CD14-positive monocyte (primary cell): ENCODE results near the gene FNDC1. TPM values are rescaled to one million over a fixed set of nuclear protein-coding genes. Genes with fewer than 3 reads are reported as not detected.

Experiments
- DNase-seq, 3 donors: peaks; one replicate each; pipeline ENCODE4 v3.0.0-alpha.2; 2011 to 2022
- H2AFZ ChIP-seq: 2 replicates; pipeline ENCODE4 v1.6.0; 2012; ENCODE audit warnings: mild to moderate bottlenecking, low read depth, low read length, inconsistent platforms; ENCODE audit not compliant: insufficient read depth, poor library complexity, severe bottlenecking
- H3K27ac ChIP-seq, 2 donors: 1 replicate in 1 of 2; 2 replicates in 1 of 2; pipeline ENCODE4 v1.5.1; 2012 to 2013; ENCODE audit warnings: low read length in 2 of 2, control low read depth in 1 of 2, inconsistent platforms in 1 of 2, low read depth in 1 of 2, mild to moderate bottlenecking in 1 of 2
- H3K27me3 ChIP-seq, 2 donors: one replicate each; pipeline versions ENCODE4 v1.6.0 to v1.6.1; 2011 to 2013; ENCODE audit warnings: low read length in 2 of 2; ENCODE audit not compliant: control insufficient read depth in 2 of 2, insufficient read depth in 2 of 2
- H3K36me3 ChIP-seq, 2 donors: replicated peaks in 1 of 2; 1 replicate in 1 of 2; 2 replicates in 1 of 2; pipeline versions ENCODE4 v1.5.1 to v1.6.1; 2012 to 2013; ENCODE audit warnings: low read length in 2 of 2, control low read depth in 1 of 2, inconsistent platforms in 1 of 2, mild to moderate bottlenecking in 1 of 2; ENCODE audit not compliant: insufficient read depth in 2 of 2, control insufficient read depth in 1 of 2
- H3K4me1 ChIP-seq, 2 donors: 1 replicate in 1 of 2; 2 replicates in 1 of 2; pipeline versions ENCODE4 v1.5.1 to v1.6.1; 2012 to 2013; ENCODE audit warnings: low read length in 2 of 2, control low read depth in 1 of 2, inconsistent platforms in 1 of 2, mild to moderate bottlenecking in 1 of 2, moderate library complexity in 1 of 2; ENCODE audit not compliant: insufficient read depth in 2 of 2, control insufficient read depth in 1 of 2
- H3K4me2 ChIP-seq: replicated peaks from 2 replicates; pipeline ENCODE3; 2012; ENCODE audit warnings: low read length, moderate library complexity, mild to moderate bottlenecking; ENCODE audit not compliant: poor library complexity, severe bottlenecking; ENCODE audit errors: extremely low read depth
- H3K4me3 ChIP-seq, 3 experiments: fragments of 200-600 bp in 1 of 3; sonication (generic) in 1 of 3; replicated peaks in 1 of 3; 1 replicate in 2 of 3; 2 replicates in 1 of 3; pipeline ENCODE4 v1.5.1; 2011 to 2013; ENCODE audit warnings: low read length in 3 of 3, mild to moderate bottlenecking in 3 of 3, control low read depth in 2 of 3, low read depth in 2 of 3, inconsistent platforms in 1 of 3, moderate library complexity in 1 of 3
- H3K79me2 ChIP-seq: 2 replicates; pipeline ENCODE4 v1.6.0; 2012; ENCODE audit warnings: mild to moderate bottlenecking, control low read depth, inconsistent platforms, low read length, moderate library complexity; ENCODE audit not compliant: insufficient read depth
- H3K9ac ChIP-seq: 2 replicates; pipeline ENCODE4 v1.6.0; 2017; ENCODE audit warnings: low read length, mild to moderate bottlenecking; ENCODE audit not compliant: insufficient read depth, poor library complexity, severe bottlenecking
- H3K9me3 ChIP-seq, 2 donors: replicated peaks in 1 of 2; 1 replicate in 1 of 2; 2 replicates in 1 of 2; pipeline versions ENCODE4 v1.5.1 to v1.6.1; 2012 to 2013; ENCODE audit warnings: low read length in 2 of 2, control low read depth in 1 of 2; ENCODE audit not compliant: control insufficient read depth in 1 of 2, insufficient read depth in 1 of 2
- H4K20me1 ChIP-seq: 2 replicates; pipeline ENCODE4 v1.6.0; 2012; ENCODE audit warnings: mild to moderate bottlenecking, low read length, control low read depth, moderate library complexity; ENCODE audit not compliant: insufficient read depth
- H3K27ac Mint-ChIP-seq, 7 donors: one replicate each; pipeline ENCODE4 v1.8.0; 2020; ENCODE audit warnings: mild to moderate bottlenecking in 7 of 7, mixed read lengths in 7 of 7, moderate library complexity in 6 of 7, inconsistent platforms in 2 of 7
- H3K27me3 Mint-ChIP-seq, 3 donors: one replicate each; pipeline ENCODE4 v1.8.0; 2021 to 2022; ENCODE audit warnings: low read depth in 3 of 3, mild to moderate bottlenecking in 3 of 3, mixed read lengths in 3 of 3, moderate library complexity in 3 of 3, inconsistent platforms in 1 of 3
- H3K36me3 Mint-ChIP-seq, 2 donors: one replicate each; pipeline ENCODE4 v1.8.0; 2020; ENCODE audit warnings: mixed read lengths in 2 of 2, inconsistent platforms in 1 of 2, mild to moderate bottlenecking in 1 of 2
- H3K4me1 Mint-ChIP-seq: one replicate; pipeline ENCODE4 v1.8.0; 2020; ENCODE audit warnings: mild to moderate bottlenecking, mixed read lengths
- H3K4me3 Mint-ChIP-seq, 2 donors: one replicate each; pipeline ENCODE4 v1.8.0; 2020; ENCODE audit warnings: mild to moderate bottlenecking in 2 of 2, mixed read lengths in 2 of 2, moderate library complexity in 1 of 2
- H3K9me3 Mint-ChIP-seq, 7 donors: one replicate each; pipeline ENCODE4 v1.8.0; 2020 to 2022; ENCODE audit warnings: mixed read lengths in 7 of 7, mild to moderate bottlenecking in 6 of 7, moderate library complexity in 6 of 7, inconsistent platforms in 2 of 7
- CTCF ChIP-seq: fragments of 200-600 bp; IDR thresholded peaks from one replicate; pipeline ENCODE4 v1.8.0; 2022; ENCODE audit warnings: antibody characterized with exemption, mild to moderate bottlenecking
- WGBS: methylation state at CpG from one replicate; pipeline ENCODE4 v1.1.5; 2013; ENCODE audit warnings: missing lambda C conversion rate; ENCODE audit not compliant: insufficient coverage; 5-methylcytosine and 5-hydroxymethylcytosine counted together
- intact Hi-C, 2 donors: fragments of 100-400 bp; cut with micrococcal nuclease; formaldehyde crosslinking; loops; one replicate each; pipeline versions ENCODE4 v1.15.0 to v1.15.1; 2023
- polyA plus RNA-seq, 3 donors: library from polyadenylated mRNA; depleted of rRNA in 1 of 3; unstranded in 2 of 3; stranded (reverse) in 1 of 3; fragments of 300-500 nt in 2 of 3; fragments of >200 nt in 1 of 3; fragmentation: Illumina TruSeq in 2 of 3; gene quantifications; 1 replicate in 2 of 3; 2 replicates in 1 of 3; pipeline ENCODE4 v1.2.3, GENCODE V29; 2012 to 2021

Gene FNDC1
- polyA plus RNA-seq, 3 donors, result not detected

GRCh38 chr6:159142531-159142930, 26.7 kb upstream of the FNDC1 start:
- Histone ChIP-seq H3K9ac (no peak overlapping the region), H3K9me3 (peaks cover 19 to 20% of the 10 kb centered on the region in 2 donors), H3K4me3 (no peak overlapping the region), H3K27me3 (peaks cover 0 to 2% of the 10 kb centered on the region in 2 donors), H3K27ac (no peak overlapping the region), H3K36me3 (no peaks in the 10 kb centered on the region), H3K79me2 (no peaks in the 10 kb centered on the region), H3K4me2 (no peak overlapping the region), H2AFZ (no peak overlapping the region), H4K20me1 (no peaks in the 10 kb centered on the region), H3K4me1 (no peaks in the 10 kb centered on the region)
- intact Hi-C loops, result no loop called here
- H3K27me3 Mint-ChIP-seq, result peaks cover 3 to 11% (median 4%) of the 10 kb centered on the region in 3 donors
- no peak overlapping the region for H3K27ac Mint-ChIP-seq
- peaks cover 0 to 5% of the 10 kb centered on the region in 2 donors for H3K36me3 Mint-ChIP-seq
- H3K4me1 Mint-ChIP-seq, result peaks cover 8% of the 10 kb centered on the region
- TF ChIP-seq CTCF, result no peak
- H3K4me3 Mint-ChIP-seq, result no peak overlapping the region
- WGBS, result no CpG with 5 or more reads among the region's 2 CpGs
- DNase-seq, result no peak
- H3K9me3 Mint-ChIP-seq, result peaks cover 17 to 26% (median 23%) of the 10 kb centered on the region in 7 donors

- Histone ChIP-seq H3K27me3 (no peaks in the 10 kb centered on the region), H2AFZ (no peak overlapping the region), H3K9ac (no peak overlapping the region), H3K4me3 (no peak overlapping the region), H4K20me1 (no peaks in the 10 kb centered on the region), H3K27ac (no peak overlapping the region), H3K4me1 (peaks cover 6 to 7% of the 10 kb centered on the region in 2 donors), H3K4me2 (no peak overlapping the region), H3K79me2 (no peaks in the 10 kb centered on the region), H3K36me3 (no peaks in the 10 kb centered on the region), H3K9me3 (peaks cover 0 to 3% of the 10 kb centered on the region in 2 donors)
- intact Hi-C loops, result no loop called here
- no peak overlapping the region for H3K27ac Mint-ChIP-seq
- peaks cover 11% of the 10 kb centered on the region for H3K4me1 Mint-ChIP-seq
- DNase-seq, result no peak
- H3K9me3 Mint-ChIP-seq, result peaks cover 6 to 19% (median 8%) of the 10 kb centered on the region in 7 donors
- WGBS, result 79% methylated on average over 2 of the region's 6 CpGs
- H3K27me3 Mint-ChIP-seq, result peaks cover 0 to 2% (median 0%) of the 10 kb centered on the region in 3 donors
- TF ChIP-seq CTCF, result no peak
- no peak overlapping the region for H3K4me3 Mint-ChIP-seq
- H3K36me3 Mint-ChIP-seq, result no peaks in the 10 kb centered on the region
Observed at GRCh38 chr6:159148641-159149040, 20.6 kb upstream of the FNDC1 start.
